ENCODE data around the gene HNRNPUL2.
"Not testable (repeated sequence)": the region's sequence is repeated elsewhere in the genome, so short reads cannot be mapped to it uniquely, and the experiment has no call there.

Gene HNRNPUL2

DNA sequence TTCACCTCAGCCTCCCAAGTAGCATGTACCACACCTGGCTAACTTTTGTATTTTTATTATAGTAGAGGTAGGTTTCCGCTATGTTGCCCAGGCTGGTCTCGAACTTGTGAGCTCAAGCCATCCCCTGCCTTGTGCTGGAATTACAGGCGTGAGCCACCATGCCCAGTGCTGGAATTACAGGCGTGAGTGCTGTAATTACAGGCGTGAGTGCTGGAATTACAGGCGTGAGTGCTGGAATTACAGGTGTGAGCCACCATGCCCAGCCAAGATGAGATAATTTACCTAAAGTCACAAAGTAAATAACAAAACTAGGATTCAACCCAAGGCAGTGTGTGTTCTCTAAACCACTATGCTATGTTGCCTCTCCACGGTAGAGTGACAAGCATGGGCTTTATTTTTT, 44.7 kb downstream of the HNRNPUL2 start:
- Mint-ChIP-seq H3K27me3 (no peaks in the 10 kb centered on the region), H3K9me3 (no peaks in the 10 kb centered on the region), H3K27ac (ENCODE audit: low read depth) (no peak overlapping the region), H3K4me3 (no peak overlapping the region), H3K36me3 (ENCODE audit: insufficient read depth) (peaks cover 9% of the 10 kb centered on the region), H3K4me1 (peaks cover 16% of the 10 kb centered on the region)
- ATAC-seq (replicated peaks; ENCODE audit: extremely low read depth, poor library complexity, severe bottlenecking), result no peak
- DNase-seq (ENCODE audit: low spot score in 2 of 2), result no peak

DNA sequence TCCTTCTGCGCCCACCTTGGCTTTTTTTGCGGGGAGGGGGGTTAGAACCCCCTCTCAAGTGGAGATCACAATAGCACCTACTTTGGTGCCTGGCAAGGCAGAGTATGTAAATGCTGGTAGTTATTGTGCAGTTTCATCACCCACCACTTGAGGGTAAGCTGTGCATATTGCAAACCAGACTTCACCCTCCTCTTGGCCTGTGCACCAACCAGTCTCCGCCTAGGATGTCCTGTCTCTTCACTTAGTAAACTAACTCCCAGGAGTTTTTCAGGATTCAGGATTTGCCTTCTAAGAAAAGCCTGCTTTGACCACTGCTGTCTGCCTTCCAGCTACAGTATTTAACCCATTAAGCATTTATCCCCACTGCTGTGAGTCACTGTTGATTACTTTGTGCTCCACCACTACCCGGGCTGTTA, 46.4 kb downstream of the HNRNPUL2 start:
- Mint-ChIP-seq H3K36me3 (ENCODE audit: insufficient read depth) (peaks cover 16% of the 10 kb centered on the region), H3K27me3 (no peaks in the 10 kb centered on the region), H3K27ac (ENCODE audit: low read depth) (peak overlapping the region; percentile 72), H3K4me1 (peaks cover 29% of the 10 kb centered on the region), H3K9me3 (no peaks in the 10 kb centered on the region), H3K4me3 (peak overlapping the region; percentile 58)
- peak; percentile 50 for ATAC-seq (replicated peaks; ENCODE audit: extremely low read depth, poor library complexity, severe bottlenecking)
- no peak for DNase-seq (ENCODE audit: low spot score in 2 of 2)

DNA sequence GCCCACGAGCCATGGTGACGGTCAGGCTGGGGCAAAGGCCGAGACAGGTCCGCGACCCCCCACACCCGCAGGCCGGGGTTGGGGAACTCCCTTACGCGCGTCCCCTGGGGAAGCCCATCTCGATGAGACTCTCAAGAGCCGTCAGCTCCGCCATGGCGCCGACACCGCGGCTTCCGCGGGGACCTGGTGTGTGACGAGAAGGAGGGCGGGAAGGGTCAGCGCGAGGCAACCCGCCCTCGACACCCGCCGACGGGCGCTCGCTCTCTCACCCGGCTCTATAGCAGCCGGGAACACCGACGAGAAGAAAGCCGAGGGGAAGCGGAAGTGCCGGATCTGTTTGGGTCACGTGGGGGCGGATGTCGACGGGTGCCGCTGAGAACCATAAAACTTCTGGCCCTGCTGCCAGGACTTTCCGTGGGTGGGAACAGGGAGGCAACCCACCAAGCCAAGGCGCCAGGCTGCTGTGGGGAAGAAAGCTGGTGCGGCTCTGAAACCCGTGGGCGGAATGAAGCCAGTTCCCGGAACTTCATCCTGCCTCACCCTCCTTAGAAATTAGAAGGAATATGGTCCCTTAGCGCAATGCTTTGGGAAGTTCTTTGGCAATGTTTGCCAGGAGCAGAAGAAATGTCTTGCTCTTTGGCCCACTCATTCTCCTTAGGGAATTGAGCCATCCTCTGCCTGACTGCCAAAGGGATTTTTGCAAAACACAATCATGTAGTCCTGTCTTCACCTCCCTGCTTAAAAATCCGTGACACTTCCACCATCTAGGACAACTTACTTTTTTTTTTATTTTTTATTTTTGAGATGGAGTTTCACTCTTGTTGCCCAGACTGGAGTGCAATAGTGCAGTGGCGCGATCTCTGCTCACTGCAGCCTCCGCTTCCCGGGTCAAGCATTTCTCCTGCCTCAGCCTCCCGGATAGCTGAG, 48.2 kb downstream of the HNRNPUL2 start, which contains the start of gene UBXN1:
UBXN1 (minus strand) TSS at position 304 of the 927 bp plus-strand sequence; CDS start at position 154, 150 bp downstream.
- Mint-ChIP-seq H3K9me3 (no peaks in the 10 kb centered on the region), H3K4me1 (peaks cover 34% of the 10 kb centered on the region), H3K36me3 (ENCODE audit: insufficient read depth) (peaks cover 26% of the 10 kb centered on the region), H3K4me3 (peak within 1 kb of the TSS; percentile 92), H3K27ac (ENCODE audit: low read depth) (peak within 1 kb of the TSS; percentile 89), H3K27me3 (no peaks in the 10 kb centered on the region)
- ATAC-seq (replicated peaks; ENCODE audit: extremely low read depth, poor library complexity, severe bottlenecking), result peak; percentile 83
- peak; percentile 66 to 68 for DNase-seq (ENCODE audit: low spot score in 2 of 2)

DNA sequence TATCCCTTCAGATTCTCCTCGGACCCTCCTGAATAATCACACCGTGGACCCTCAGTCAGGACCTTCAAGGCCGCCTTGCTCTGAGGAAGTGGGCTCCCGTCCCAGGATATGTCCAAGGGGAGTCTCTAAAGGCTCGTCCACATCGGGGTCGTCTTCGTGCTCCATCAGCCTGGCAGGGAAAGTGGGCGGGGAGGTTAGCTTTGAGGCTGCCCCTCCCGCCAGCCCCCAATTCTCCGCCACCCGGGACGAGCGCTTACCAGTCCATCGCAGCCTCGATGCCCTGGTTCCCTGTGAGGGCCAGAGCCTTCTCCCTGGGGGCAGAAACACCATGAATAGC, 48.9 kb downstream of the HNRNPUL2 start:
- no peaks in the 10 kb centered on the region for H3K9me3 Mint-ChIP-seq
- H3K4me3 Mint-ChIP-seq, result peak overlapping the region; percentile 92

DNA sequence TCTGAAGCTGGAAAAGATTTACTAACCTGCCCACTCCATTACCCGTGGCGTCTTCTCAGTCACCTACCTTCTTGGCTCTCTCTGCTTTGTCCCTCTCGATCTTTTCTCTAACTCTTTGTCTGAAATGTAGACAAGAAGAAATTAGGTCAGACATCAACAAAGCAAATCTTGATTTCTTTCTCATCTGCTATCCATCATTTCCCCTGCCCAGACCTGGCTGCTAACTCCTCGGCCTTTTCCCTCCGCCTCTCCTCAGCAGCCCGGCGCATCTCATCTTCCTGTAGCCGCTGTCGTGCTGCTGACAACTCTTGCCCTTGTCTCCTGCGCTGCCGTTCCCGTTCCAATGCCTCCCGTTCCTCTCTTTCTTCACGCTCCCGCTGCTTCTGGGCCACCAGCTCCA, 49.5 kb downstream of the HNRNPUL2 start:
- H3K36me3 Mint-ChIP-seq (ENCODE audit: insufficient read depth), result peaks cover 28% of the 10 kb centered on the region
- H3K9me3 Mint-ChIP-seq, result no peaks in the 10 kb centered on the region
- H3K27ac Mint-ChIP-seq (ENCODE audit: low read depth), result peak overlapping the region; percentile 89
- DNase-seq (ENCODE audit: low spot score in 2 of 2) (no peak), ATAC-seq (replicated peaks; ENCODE audit: extremely low read depth, poor library complexity, severe bottlenecking) (no peak)
- H3K4me1 Mint-ChIP-seq, result peaks cover 34% of the 10 kb centered on the region
- no peaks in the 10 kb centered on the region for H3K27me3 Mint-ChIP-seq
- H3K4me3 Mint-ChIP-seq, result peak overlapping the region; percentile 92

More for the DNA sequence above, 48.9 kb downstream of the HNRNPUL2 start:
- H3K27me3 Mint-ChIP-seq, result no peaks in the 10 kb centered on the region
- H3K4me1 Mint-ChIP-seq, result peaks cover 34% of the 10 kb centered on the region
- no peak for DNase-seq (ENCODE audit: low spot score in 2 of 2)
- H3K27ac Mint-ChIP-seq (ENCODE audit: low read depth), result peak overlapping the region; percentile 89
- no peak for ATAC-seq (replicated peaks; ENCODE audit: extremely low read depth, poor library complexity, severe bottlenecking)
- H3K36me3 Mint-ChIP-seq (ENCODE audit: insufficient read depth), result peaks cover 26% of the 10 kb centered on the region

DNA sequence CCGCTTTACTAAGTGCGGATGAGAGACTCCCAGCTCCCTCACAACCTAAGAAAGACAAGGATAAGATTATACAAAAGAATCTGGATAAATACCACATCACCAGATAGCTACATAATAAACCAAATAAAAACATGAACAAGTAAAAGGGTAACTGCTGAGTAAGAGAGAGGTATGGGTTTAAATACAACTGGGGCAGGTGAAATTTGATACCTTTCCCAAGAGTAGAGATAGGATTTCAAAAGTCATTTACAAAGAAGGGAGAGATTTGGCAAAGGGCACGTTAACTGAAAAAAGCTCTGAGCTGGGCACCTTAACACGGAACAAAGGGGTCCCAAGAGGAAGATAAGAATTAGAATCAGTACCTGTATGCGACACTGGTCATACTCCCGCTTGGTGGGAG, 50.1 kb downstream of the HNRNPUL2 start:
- H3K4me1 Mint-ChIP-seq, result peaks cover 34% of the 10 kb centered on the region
- no peak for ATAC-seq (replicated peaks; ENCODE audit: extremely low read depth, poor library complexity, severe bottlenecking)

DNA sequence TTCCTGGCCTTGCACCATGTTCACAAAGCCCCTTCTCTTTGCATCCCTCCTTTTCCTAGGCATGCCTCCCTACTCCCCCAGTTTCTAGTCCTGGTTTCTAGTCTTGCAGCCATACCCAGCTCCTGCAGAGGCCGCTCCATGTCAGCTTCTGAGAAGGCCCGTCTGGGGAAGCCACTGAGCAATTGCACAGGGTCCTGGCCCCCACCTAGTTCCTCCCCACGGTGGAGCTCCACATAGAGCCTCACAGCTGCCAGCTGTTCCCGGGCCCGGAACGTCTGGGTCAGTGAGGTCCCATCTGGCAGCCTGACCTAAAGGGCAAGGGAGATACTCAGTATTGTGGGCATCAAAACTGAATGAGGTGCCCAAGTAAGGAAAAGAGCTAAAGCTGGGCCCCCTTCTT, 50.6 kb downstream of the HNRNPUL2 start:
- peak overlapping the region; percentile 92 for H3K4me3 Mint-ChIP-seq
- DNase-seq (ENCODE audit: low spot score in 2 of 2) (no peak), ATAC-seq (replicated peaks; ENCODE audit: extremely low read depth, poor library complexity, severe bottlenecking) (no peak)
- peak overlapping the region; percentile 16 for H3K27ac Mint-ChIP-seq (ENCODE audit: low read depth)
- no peaks in the 10 kb centered on the region for H3K9me3 Mint-ChIP-seq
- peaks cover 33% of the 10 kb centered on the region for H3K36me3 Mint-ChIP-seq (ENCODE audit: insufficient read depth)
- H3K4me1 Mint-ChIP-seq, result peaks cover 35% of the 10 kb centered on the region
- H3K27me3 Mint-ChIP-seq, result no peaks in the 10 kb centered on the region

More for the DNA sequence above, 50.1 kb downstream of the HNRNPUL2 start:
- Mint-ChIP-seq H3K4me3 (peak overlapping the region; percentile 92), H3K9me3 (no peaks in the 10 kb centered on the region), H3K27me3 (no peaks in the 10 kb centered on the region), H3K36me3 (ENCODE audit: insufficient read depth) (peaks cover 31% of the 10 kb centered on the region), H3K27ac (ENCODE audit: low read depth) (peak overlapping the region; percentile 16)
- DNase-seq (ENCODE audit: low spot score in 2 of 2), result no peak

DNA sequence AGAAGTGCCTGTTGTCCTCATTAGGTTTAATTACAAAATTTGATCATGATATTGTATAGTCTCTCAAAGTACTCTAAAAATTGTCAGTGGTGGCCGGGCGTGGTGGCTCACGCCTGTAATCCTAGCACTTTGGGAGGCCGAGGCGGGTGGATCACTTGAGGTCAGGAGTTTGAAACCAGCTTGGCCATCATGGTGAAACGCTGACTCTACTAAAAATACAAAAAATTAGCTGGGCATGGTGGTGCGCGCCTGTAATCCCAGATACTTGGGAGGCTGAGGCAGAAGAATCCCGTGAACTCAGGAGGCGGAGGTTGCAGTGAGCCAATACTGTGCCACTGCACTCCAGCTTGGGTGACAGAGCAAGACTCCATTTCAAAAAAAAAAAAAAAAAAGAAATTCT, 51.8 kb downstream of the HNRNPUL2 start:
- H3K27me3 Mint-ChIP-seq; ATAC-seq (replicated peaks; ENCODE audit: extremely low read depth, poor library complexity, severe bottlenecking); H3K9me3 Mint-ChIP-seq; DNase-seq (ENCODE audit: low spot score in 2 of 2); H3K4me3 Mint-ChIP-seq; H3K27ac Mint-ChIP-seq (ENCODE audit: low read depth): not testable (repeated sequence)
- peaks cover 34% of the 10 kb centered on the region for H3K36me3 Mint-ChIP-seq (ENCODE audit: insufficient read depth)
- H3K4me1 Mint-ChIP-seq, result peaks cover 47% of the 10 kb centered on the region

DNA sequence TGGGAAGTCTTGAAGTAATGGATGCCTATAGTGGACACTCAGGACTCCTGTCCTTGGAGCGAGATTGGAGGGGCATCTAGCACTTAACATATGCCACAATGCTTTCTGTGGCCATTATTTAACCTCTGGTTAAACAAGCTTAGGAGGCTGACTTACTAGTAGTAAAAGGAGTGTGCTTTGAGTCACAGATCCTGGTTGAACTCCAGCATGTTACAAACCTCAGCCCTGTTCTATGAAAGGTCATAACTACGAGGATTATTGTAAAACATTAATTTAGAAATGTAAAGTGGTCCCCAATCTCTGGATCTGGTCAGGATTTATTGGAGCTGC, 54.1 kb downstream of the HNRNPUL2 start:
- peaks cover 29% of the 10 kb centered on the region for H3K36me3 Mint-ChIP-seq (ENCODE audit: insufficient read depth)
- no peak for ATAC-seq (replicated peaks; ENCODE audit: extremely low read depth, poor library complexity, severe bottlenecking)
- H3K4me3 Mint-ChIP-seq, result no peak overlapping the region
- no peak for DNase-seq (ENCODE audit: low spot score in 2 of 2)
- no peaks in the 10 kb centered on the region for H3K27me3 Mint-ChIP-seq
- H3K4me1 Mint-ChIP-seq, result peaks cover 38% of the 10 kb centered on the region
- H3K9me3 Mint-ChIP-seq, result no peaks in the 10 kb centered on the region
- H3K27ac Mint-ChIP-seq (ENCODE audit: low read depth), result no peak overlapping the region

DNA sequence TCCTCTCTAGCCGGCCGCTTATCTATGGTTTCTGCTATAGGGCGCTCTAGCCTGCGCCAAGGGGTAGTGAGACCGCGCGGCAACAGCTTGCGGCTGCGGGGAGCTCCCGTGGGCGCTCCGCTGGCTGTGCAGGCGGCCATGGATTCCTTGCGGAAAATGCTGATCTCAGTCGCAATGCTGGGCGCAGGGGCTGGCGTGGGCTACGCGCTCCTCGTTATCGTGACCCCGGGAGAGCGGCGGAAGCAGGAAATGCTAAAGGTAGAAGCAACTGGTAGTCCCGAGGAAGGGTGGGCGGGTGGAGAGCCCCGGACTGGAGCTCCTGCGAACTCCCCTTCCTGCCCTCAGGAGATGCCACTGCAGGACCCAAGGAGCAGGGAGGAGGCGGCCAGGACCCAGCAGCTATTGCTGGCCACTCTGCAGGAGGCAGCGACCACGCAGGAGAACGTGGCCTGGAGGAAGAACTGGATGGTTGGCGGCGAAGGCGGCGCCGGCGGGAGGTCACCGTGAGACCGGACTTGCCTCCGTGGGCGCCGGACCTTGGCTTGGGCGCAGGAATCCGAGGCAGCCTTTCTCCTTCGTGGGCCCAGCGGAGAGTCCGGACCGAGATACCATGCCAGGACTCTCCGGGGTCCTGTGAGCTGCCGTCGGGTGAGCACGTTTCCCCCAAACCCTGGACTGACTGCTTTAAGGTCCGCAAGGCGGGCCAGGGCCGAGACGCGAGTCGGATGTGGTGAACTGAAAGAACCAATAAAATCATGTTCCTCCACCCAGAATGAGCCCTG, 55.5 kb downstream of the HNRNPUL2 start, which contains the start of the genes LBHD1 and UQCC3:
LBHD1 (minus strand) TSS at position 660 of the 782 bp plus-strand sequence. CDS start 2,236 bp downstream, outside the sequence.
UQCC3 (plus strand) TSS at position 66 of the 782 bp plus-strand sequence; CDS start at position 139, 73 bp downstream.
- peaks cover 33% of the 10 kb centered on the region for H3K4me1 Mint-ChIP-seq
- no peaks in the 10 kb centered on the region for H3K9me3 Mint-ChIP-seq
- no peaks in the 10 kb centered on the region for H3K27me3 Mint-ChIP-seq
- DNase-seq (ENCODE audit: low spot score in 2 of 2) (peak; percentile 44 to 56), ATAC-seq (replicated peaks; ENCODE audit: extremely low read depth, poor library complexity, severe bottlenecking) (peak; percentile 88)
- peak within 1 kb of the TSS; percentile 94 for H3K27ac Mint-ChIP-seq (ENCODE audit: low read depth)
- peaks cover 31% of the 10 kb centered on the region for H3K36me3 Mint-ChIP-seq (ENCODE audit: insufficient read depth)
- H3K4me3 Mint-ChIP-seq, result peak within 1 kb of the TSS; percentile 98

DNA sequence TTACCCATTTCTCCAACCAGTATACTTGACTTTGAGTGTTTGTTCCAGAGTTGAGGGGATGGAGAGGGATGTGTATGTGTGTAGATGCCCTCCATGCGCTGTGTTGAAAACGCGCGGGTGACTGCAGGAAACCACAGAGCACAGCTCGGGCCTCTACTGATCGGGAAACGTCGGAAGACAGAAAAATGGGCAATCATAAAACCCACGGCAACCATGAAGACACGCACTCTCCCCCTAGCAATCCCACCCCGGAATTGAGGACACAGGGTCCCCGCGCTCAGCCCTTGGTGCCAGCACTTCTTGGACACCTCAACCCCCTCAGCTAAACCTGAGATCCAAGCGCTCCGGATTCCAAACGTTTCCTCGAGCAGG, 56.0 kb downstream of the HNRNPUL2 start:
- ATAC-seq (replicated peaks; ENCODE audit: extremely low read depth, poor library complexity, severe bottlenecking), result peak; percentile 37
- no peak for DNase-seq (ENCODE audit: low spot score in 2 of 2)
- H3K9me3 Mint-ChIP-seq, result no peaks in the 10 kb centered on the region
- peaks cover 33% of the 10 kb centered on the region for H3K4me1 Mint-ChIP-seq
- peak overlapping the region; percentile 98 for H3K4me3 Mint-ChIP-seq
- H3K36me3 Mint-ChIP-seq (ENCODE audit: insufficient read depth), result peaks cover 34% of the 10 kb centered on the region
- peak overlapping the region; percentile 94 for H3K27ac Mint-ChIP-seq (ENCODE audit: low read depth)
- H3K27me3 Mint-ChIP-seq, result no peaks in the 10 kb centered on the region

DNA sequence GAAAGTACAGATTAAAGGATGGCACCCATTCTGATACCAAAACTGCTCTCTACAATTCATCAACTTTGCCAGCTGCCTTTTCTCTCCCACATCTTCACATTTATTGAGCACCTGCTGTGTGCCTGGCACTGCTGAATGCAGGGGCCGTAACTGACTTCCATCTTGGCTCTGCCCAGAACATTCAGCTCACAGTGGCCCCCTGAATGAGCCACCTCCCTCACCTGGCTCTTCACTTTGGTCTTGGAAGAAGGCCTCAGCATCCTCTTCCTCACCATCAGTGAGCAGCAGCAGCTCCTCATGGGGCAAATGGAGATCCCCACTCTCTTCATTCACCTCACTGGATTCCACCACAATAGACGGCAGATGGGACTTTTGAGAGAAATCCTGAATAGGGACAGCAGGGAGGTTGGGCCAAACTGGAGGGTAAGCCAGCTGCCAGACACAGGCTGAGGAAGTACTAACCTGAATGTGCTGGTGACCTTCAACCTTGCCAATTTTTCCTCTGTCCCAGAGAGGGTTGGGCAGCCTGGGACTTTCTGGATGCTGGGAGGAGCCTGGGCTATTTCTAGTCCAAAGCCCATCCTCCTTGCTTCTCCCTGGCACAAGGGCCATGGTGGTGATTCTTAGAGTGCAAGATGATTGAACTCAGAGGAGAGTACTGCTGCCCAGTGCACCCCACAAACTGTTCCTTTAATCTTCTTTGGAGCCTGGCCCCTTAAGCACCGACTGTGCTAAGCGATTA, 57.7 kb downstream of the HNRNPUL2 start:
- Mint-ChIP-seq H3K36me3 (ENCODE audit: insufficient read depth) (peaks cover 34% of the 10 kb centered on the region), H3K4me1 (peaks cover 34% of the 10 kb centered on the region), H3K9me3 (no peaks in the 10 kb centered on the region), H3K27me3 (no peaks in the 10 kb centered on the region), H3K27ac (ENCODE audit: low read depth) (peak overlapping the region; percentile 10), H3K4me3 (no peak overlapping the region)
- ATAC-seq (replicated peaks; ENCODE audit: extremely low read depth, poor library complexity, severe bottlenecking) (no peak), DNase-seq (ENCODE audit: low spot score in 2 of 2) (no peak)

All from central memory CD8-positive, alpha-beta T cell (primary cell).